Measurements from ENCODE around the gene ACTN1.
A peak's percentile ranks its signal among the peaks of the same experiment; 100 is the strongest.

Gene ACTN1

DNA sequence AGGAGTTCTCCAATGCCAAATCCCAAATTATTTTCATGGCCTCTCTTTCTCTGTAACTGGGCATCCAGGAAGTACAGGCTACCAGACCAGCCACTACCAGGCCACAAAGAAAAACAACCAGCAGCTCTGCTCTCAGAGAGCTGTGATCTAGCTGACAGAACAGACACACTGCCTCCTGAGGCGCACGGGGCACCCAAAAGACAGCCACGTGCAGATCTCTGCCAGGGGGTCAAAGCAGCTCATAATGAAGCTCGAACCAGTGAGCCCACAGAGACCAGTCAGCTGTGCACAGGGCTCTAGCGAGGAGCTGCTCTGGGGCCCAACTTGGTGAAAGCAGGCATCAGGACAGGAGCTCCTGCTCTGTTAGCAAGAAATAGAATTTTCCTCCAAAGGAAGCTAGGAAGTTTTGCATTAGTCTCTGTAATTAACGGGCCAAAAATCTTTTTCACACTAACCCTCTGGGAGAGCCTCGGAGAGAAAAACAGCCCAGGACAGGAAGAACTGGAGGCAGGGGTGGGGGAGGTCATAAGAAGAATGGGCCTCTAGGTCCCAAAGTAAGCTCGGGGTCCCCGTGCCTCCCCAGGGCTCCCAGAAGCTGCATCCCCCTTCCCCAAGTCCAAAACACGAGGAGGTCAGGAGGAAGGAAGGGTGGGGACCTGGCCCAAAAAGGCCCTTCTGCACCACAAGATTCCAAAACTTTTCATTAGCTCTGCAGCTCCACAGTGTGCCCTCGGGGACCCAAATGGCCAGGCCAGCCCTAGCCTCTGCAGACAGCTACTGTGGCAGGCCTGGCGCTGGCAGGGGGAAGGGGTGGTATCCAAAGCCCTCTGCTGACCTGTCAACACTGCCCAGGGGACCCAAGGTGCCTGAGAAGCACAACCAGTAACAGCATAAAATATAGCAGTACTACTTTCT is 30.2 kb downstream of the ACTN1 start:
- DNase-seq, result no peak

DNA sequence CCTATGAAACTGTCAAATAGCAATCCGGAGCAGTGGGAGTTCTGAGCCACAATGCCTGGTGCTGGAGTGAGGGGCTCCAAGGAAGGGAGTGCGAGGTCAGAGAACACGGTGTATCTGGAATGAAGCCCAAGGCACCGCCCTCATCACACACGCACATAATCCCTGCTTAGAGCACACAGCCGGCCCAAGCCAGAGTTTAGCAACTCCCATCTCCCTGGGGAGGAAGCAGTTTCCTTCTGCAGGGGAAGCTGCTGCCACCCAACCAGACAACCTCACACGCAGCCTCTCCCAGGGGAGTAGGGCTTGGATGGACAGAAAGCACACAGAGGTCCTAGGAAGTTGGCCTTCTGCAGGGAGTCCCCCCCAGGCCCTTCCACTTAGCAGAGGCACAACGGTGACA is 31.3 kb downstream of the ACTN1 start:
- no peak for DNase-seq

GRCh38 chr14:68946489-68946822 is 32.6 kb downstream of the ACTN1 start:
- no peak for DNase-seq

DNA sequence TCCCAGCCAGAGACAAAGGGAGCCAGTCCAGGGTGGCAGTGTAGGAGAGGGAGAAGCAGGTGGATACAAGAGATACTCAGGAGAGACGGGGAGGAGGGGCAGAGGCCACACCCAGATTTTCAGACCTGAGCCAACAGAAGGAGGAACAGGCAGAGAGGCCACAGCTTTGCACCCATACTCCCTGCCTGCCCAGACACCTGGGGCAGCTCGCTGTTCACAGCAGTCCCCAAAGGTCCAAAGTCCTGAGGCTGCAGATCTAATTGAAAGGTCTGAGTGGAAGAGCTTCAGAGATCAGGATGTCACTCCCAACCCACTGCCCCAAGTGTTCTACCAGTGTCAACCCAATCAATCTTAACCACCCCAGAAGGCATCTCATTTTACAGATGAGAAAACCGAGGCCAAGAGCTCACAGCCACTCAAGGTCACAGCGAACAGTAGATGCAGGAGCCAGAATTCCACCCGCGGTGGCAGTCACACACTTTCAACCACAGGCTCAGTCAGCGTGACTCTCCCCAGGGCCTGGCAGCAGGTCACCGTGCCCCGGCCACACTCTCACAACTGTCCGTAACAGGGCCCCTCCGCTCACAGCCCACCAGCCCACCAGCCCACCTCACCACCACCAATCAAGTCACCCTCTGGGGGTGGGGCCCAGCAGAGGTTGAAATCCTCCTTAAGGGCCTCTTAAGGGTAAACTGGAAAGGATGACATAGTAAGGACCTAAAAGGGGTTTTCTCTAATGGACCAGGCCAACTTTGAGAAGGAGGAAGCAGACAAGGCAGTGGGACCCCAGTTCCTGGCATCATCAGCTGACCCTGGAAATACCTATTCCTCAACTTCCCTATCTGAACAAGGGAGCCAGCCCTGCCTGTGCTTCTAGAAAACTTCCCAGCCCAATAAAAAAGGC is 33.3 kb downstream of the ACTN1 start:
- DNase-seq, result peak; percentile 62

DNA sequence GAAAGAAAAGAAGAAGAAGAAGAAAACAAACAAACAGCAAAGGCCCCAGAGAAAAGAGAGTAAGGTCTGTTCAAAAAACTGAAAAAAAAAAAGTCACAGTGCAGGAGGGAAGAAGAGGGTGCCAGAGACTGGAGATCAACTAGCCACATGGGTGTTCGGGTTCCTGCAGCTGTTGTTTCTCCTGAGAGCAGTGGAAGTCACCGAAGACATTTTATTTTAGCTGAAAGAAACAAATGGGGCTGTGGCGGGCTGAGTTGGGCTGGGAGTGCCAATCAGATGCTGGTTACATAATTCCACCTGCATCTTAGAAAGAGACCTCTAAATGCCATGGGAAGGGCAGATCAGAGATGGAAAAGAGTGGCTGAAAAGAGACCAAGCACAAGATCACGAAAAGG is 33.9 kb downstream of the ACTN1 start:
- DNase-seq, result no peak

DNA sequence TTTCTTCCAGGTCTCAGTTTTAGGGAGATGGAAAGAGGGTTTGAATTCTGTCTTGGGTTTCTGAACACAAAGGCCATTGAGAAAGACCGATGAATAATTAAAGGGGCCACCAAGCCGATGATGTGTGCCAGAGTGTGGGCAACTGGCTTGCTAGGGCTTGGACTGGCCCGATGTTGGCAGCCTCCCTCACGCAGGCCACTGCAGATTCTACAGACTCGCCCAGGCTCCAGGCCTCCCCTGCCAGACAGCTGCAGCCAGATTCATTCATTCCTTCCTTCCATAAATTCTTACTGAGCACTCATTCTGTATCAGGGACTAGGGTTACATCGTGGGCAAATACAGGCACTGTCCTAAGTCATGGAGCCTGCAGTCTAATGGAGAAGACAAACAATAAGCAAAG is 34.9 kb downstream of the ACTN1 start:
- no peak for DNase-seq

DNA sequence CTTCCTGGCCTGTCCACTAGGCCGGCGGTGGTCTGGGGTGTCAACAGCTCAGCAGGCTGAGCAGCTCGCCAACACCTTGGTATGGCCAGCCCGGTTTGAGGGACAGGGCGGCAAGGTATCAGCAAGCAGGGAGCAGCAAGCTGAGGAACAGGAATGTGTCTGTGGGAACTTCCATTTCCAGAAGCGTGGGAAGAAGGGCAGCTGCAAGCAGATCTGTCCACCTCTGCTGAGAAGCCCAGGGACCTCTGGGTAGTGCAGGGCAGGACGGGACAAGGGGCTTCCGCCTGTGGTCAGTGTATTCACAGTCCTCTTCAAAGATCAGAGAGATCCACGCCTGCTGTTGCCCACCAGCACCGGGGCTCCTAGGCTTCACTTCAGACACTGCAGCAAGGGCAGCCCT is 36.0 kb downstream of the ACTN1 start:
- no peak for DNase-seq

- no peak for DNase-seq
Observed at GRCh38 chr14:68942296-68943035, 36.6 kb downstream of the ACTN1 start.

- no peak for DNase-seq
Observed at GRCh38 chr14:68941820-68942219, 37.3 kb downstream of the ACTN1 start.

DNA sequence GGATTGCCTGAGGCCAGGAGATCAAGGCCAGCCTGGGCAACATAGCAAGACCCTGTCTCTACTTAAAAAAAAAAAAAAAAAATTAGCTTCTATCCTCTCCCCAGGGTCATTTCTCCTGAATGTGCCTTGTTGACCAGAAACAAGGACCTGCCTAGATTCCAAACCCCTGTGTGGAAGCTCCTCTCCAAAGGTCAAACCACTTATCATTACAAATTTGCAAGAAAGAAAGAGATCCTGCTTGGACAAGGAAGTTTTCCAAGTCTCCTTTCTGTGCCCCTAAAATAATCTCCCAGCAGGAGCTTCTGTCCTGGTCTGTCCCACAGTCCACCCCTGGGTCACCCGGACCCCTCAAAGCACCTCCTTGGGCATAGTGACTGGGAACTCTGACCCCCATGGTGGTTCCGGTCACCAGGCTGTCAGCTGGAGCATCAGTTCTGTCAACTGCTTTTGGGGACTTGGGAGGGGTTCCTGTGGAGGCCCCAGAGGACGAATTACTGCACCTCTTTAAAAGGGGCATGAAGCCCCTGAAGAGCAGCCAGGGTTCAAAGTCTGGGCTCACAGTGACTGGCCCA is 38.4 kb downstream of the ACTN1 start:
- no peak for DNase-seq

- no peak for DNase-seq
Observed at GRCh38 chr14:68939893-68940613, 39.0 kb downstream of the ACTN1 start.

GRCh38 chr14:68939181-68939892 is 39.8 kb downstream of the ACTN1 start:
- DNase-seq, result no peak

- DNase-seq, result no peak
Observed at GRCh38 chr14:68938271-68939150, 40.6 kb downstream of the ACTN1 start.

GRCh38 chr14:68937471-68938270 is 41.4 kb downstream of the ACTN1 start:
- peak; percentile 46 for DNase-seq

- DNase-seq, result no peak
Observed at GRCh38 chr14:68936980-68937379, 42.1 kb downstream of the ACTN1 start.

GRCh38 chr14:68936476-68936875 is 42.6 kb downstream of the ACTN1 start:
- DNase-seq, result no peak

DNA sequence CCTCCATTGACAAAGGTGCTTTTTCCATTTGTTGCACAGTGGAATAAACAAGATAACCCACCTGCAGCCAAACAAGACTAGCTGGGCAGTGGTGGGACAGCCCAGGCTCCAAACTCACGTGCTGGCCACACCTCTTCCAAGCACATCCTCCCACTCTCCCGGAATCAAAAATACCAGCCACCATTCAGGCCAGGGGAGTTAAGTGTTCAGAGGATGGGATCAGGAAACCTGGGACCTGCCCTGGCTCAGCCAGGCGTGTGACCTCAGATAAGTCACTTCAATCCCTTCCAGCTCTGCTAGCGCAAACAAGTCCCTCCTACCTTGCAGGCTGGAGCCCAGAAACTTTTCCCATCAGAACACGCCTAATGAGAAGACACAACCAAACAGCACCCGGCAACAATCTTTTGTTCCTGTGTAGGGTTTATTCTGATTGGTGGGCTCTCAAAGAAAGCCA is 43.3 kb downstream of the ACTN1 start:
- no peak for DNase-seq

- no peak for DNase-seq
Observed at GRCh38 chr14:68934066-68934465, 45.0 kb downstream of the ACTN1 start.

DNA sequence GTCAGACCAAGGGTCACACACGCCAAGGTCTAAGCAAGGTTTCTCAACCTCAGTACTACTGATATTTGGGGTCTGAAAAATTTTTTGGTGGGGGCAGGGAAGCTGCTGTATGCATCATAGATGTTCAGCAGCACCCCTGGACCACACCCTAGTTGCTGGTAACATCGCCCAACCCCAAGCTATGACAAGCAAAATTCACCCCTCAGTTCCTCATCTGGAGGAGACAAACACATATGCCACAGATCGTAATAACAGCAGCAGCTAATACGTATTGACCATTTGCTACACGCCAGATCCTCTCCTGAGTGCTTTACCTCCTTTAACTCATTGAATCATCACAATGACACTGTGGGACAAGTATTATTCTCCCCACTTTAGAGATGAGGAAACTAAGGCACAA is 46.4 kb downstream of the ACTN1 start:
- no peak for DNase-seq

DNA sequence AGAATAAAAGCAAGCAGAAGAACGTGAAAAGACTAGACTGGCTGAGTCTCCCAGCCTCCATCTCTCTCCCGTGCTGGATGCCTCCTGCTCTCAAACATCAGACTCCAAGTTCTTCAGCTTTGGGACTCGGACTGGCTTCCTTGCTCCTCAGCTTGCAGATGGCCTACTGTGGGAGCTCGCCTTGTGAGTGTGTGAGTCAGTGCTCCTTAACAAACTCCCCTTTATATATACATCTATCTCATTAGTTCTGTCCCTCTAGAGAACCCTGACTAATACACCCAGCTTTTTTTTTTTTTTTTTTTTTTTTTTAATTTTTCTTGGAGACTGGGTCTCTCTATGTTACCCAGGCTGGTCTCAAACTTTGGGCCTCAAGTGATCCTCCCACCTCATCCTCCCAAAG is 46.9 kb downstream of the ACTN1 start:
- DNase-seq, result no peak
